ENCODE data around the gene CP.
A peak's percentile ranks its signal among the peaks of the same experiment; 100 is the strongest.
"Not testable (repeated sequence)": the region's sequence is repeated elsewhere in the genome, so short reads cannot be mapped to it uniquely, and the experiment has no call there.

CP gene

DNA sequence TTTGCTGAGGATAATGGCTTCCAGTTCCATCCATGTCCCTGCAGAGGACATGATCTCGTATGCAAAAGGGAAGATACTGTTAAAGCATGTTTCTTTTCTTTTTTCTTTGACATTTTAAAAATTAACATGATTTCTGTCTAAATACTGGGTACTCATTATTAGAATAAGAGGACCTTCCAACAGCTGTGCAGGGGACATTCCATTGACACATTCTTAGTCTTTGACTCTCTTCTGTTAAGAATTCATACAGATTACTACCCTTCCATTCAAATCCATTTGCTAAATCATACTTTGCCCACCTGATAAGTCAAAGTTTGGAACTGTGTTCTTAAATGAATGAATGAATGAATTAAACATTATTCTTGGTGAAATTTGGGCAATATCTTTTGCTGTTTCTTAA is 5.1 kb upstream of the CP start:
- DNase-seq, result no peak

DNA sequence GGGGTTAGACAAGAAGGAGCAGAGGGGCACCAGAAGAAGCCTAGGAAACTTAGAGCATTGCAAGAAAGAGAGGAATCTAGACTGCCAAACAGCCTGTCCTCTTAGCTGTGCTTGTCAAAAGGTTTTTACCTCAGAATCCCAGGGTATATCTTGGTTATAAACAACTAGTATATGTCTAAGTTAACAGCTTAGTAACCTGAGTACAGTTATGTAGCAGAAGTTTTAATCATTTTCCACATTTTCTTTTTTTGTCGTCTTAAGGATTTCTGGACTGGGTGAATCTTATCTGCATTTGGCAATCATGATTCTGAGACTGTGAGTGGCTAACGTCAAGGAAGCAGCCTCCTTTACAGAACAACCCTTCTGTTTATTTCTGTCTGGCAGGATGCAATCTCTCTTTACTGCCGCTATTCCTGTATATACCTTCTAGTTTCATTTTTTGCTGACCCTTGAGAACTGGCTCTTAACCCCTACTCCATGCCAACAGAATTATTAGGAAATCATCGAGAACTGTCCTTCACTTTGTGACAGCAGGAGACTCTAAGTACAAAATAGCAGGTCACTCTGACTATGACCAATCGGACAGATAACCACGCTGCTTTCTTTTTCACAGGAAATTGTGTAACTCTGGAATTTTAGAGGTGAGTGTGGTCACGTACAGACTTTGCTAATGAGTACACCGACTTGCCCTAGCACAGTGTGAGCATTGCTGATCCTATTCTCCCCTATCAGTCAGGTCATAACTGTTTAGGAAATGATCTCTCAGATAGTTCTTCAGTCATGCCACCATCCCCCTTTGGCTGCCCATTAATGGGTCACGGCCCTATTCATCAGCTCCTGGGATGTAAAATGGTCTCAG is 3.3 kb upstream of the CP start:
- DNase-seq, result no peak

DNA sequence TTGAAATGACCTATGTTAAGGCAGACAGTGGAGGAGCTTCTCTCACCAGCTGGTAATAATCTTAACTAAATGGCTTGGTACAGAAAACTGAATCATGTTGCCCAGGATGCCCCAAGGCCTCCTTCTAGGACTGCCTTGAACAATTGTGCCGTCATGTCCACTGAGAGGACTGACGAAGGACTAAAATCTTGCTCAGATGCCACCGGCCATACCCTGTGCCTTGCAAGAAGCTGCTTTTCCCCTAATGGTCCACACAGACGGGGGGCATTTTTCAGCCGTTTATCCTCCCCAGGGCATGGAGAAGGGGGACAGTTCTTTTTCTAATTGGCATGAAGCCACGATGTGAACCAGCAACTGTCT is 1.8 kb upstream of the CP start:
- DNase-seq, result no peak

DNA sequence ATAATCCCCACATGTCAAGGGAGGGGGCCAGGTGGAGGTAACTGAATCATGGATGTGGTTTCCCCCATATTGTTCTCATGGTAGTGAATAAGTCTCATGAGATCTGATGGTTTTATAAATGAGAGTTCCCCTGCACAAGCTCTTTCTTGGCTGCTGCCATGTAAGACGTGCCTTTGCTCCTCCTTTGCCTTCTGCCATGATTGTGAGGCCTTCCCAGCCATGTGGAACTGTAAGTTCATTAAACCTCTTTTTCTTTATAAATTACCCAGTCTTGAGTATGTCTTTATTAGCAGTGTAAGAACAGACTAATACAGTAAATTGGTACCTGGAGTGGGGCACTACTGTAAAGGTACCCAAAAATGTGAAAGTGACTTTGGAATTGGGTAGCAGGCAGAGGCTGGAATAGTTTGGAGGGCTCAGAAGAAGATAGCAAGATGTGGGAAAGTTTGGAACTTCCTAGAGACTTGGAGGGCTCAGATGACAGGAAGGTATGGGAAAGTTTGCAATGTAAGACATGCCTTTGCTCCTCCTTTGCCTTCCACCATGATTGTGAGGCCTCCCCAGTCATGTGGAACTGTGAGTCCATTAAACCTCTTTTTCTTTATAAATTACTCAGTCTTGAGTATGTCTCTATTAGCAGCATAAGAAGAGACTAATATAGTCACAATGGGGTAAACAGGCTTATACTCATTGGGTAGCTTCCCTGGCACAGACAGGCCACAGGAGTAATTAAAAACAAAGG is 2.1 kb downstream of the CP start:
- DNase-seq, result not testable (repeated sequence)

DNA sequence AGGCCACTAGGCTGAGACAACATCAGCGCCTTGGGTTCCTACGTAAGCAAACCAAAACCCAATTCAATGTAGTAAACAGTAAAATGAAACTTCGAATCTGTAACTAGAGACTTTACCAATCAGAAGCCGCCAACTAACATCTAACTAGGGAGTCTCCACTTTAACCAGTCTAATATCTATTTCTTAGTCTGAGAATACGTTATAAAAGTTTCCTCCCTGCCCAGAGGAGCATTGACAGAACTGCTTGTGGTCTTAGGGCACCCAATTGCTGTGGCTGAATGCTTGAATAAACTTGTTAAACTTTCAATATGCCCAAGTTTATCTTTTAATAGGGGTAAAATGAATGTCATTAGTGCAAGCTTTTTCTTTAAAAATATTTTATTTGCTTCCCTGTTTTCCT is 4.3 kb downstream of the CP start:
- no peak for DNase-seq

DNA sequence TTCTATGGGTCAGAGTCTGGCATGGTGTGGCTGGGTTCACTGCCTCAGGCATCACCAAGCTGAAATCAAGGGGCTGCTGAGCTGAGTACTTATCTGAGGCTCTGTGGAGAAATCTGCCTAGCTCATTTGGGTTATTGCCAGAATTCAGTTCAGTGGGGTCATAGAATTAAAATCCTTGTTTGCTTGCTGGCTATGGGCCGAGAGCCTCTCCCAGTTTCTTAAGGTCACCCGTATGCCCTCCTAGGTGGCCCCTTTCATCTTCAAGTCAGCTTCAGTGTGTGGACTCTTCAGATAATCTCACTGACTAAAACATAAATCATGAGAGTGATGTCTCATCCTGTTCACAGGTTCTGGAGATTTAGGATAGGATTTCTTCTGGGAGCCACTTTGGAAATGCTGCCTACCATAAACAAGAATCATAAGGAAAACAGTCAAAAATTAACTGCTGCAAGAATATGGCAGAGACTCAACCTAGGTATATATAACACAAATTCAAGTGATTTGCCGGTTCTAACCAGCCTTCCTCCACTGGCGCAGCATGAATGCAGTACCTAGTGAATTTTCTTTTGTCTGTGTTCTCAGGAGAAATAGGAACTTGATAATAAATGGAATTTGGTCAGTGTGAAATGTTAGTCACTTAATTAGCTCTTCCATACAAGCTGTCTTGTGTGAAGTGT is 5.3 kb downstream of the CP start:
- no peak for DNase-seq

DNA sequence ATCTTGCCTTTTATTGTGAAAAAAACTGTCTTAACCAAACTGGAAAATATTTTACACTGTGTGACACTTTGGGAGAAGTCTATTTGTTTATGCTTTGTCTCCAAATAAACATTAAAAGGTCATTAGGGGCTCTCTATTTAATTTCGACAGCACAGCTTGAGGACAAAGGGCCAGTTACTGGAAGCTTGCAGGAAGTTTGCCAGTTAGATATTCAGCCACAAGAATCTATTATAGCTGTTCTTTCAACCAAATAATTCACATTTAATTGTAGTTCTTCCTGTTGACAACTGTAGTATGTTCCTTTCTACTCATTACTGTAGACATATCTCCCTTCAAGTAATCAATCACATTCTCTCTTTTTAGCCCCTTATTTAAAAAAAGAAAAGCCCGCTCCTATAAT is 6.1 kb downstream of the CP start:
- DNase-seq, result no peak

DNA sequence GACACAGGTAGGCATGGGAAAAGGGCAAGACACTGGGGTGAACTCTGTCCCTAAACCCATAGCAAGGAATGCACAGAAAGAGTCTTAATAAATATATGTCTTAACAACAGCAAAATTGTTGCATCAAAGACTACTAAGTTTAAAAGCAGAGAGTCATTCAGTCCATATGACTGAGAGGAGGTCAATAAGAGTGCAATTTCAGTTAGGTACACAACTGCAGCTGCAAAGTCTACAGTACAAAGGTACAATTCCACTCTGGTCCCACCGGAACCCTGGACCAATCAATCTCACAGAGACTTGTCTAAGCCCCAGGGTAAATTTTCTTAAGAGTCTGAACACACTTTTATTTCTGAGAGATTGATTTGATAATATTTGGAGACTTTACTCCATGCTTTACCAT is 6.9 kb downstream of the CP start:
- DNase-seq, result no peak

DNA sequence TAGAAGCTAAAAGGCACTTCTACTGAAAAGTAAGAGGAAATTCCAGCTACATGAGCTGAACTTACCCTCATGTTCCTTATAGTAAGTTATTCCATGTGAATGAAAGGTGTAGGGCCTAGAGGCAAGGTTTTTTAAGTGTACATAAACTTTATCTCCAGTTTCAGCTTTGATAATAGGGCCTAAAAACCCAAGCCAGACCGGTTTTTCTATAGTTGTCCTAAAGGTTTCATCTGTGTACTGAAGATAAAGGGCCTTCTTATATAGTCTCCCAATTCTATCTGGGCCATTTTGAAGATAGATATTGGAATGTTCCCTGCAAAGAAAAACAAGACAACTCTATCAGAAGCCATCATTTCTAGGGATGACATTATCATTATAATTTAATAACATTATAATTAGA is 9.2 kb downstream of the CP start:
- no peak for DNase-seq

DNA sequence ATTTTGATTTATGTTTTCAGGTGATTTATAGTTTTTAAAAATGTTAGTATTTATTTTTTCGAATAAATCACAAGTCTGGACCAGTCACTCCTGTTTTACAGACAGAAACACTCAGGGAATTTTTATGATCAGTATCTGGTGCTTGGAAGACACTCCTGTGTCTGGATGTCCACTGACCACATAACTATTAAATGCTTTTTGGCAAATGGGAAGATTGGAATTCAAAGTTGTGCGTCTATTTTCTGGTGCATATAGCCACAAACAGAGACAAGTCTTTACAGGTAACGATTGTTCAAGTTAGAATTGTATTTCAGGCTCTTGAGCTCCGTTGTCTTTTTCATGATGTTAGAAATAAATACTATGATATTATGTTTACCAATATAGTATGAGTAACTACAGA is 12.2 kb downstream of the CP start:
- no peak for DNase-seq

DNA sequence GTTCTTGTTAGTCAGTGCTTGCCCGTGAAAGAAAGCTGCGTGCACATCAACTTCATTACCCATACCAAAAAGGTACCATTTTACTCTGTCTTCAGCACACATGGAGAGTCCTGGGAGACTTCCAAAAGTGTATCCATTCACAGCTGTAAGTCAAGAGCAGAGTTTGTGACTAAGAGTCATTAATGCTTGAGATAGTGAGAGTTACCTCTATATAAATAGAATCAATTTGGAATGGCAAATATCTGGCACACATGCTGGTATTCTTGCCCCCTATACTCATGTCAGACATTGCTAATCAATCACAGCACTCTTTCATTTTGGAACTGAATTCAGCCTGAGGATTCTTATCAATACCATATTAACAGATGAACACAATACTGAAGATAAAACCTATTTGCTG is 14.2 kb downstream of the CP start:
- DNase-seq, result no peak

DNA sequence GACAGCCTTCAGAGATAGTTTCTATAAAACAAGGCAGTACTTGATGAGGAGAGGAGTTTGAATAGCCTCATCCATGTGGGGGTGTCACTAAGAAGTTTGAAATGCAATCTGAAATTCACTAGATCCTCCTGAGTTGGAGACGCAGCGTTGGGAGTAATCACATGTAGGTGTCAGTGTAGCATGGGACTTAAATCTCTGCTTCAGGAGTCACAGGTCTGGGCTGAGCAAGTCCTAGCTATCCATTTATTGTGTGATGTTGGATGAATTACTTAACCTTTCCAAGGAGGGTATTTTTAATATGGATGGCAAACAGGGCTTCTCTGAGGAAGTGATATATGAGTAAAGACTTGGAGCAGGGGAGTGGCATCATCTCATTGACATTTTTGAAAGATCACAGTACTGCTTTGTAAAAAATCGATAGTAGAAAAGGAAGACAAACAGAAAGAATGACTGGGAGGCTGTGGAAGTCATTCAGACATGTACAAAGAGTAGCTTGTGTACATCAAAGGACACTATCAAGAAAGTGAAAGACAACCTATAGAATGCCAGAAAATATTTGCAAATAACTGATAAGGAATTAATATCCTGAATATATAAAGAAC is 17.1 kb downstream of the CP start:
- no peak for DNase-seq

DNA sequence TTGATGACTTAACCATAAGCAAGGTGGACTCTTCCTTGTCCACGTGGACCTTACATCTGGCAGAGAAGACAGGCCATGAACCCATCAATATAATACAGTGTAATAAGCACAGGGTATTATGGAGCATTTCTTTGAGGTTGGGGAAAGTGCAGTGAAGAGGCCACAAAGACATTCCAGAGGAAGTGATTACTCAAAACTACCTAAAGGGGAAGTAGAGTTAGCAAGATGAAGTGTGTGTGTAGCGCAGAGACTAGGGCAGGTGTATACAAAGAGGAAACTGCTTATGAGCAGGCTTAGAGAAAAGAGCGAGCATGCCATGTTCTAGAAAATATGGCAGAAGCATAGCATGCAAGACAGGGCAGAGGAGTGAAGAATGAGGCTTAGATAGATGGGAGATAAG is 17.9 kb downstream of the CP start:
- no peak for DNase-seq

DNA sequence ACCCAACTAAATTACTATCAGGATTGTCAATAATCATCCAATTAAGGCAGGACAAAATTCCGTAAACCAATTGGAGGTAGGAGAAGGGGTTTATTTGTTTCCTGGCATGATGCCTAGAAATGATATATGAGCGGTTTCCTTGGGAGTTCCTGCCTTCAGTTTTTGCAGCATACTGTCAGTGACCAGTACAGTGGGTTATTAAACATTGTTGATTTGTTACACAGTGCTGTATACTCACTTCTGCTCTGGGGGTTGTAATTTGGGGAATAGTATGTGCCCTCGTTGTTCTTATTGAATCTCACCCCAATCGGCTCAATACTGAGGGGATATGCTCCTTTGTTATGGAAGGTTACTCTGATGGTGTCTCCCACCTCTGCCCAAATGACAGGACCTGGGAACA is 22.2 kb downstream of the CP start:
- DNase-seq, result peak; percentile 89

DNA sequence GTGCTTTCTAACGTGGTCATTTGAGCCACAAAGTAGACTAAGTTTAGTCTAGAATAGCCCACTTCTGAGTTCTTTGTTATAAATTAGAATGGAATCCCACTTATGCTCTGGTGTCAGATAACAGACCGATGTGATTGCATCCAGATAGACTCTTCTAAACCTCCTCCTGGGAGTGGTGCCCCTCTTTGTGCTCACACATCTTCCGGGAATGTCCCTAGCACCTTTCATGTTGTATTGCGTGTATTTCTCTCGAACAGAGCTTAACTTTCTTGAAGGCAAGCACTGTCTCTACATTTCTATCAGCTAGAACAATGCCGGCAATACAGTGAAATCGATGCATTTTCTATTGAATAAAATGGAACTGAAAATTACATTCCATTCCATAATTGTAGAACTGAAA is 23.0 kb downstream of the CP start:
- DNase-seq, result no peak

DNA sequence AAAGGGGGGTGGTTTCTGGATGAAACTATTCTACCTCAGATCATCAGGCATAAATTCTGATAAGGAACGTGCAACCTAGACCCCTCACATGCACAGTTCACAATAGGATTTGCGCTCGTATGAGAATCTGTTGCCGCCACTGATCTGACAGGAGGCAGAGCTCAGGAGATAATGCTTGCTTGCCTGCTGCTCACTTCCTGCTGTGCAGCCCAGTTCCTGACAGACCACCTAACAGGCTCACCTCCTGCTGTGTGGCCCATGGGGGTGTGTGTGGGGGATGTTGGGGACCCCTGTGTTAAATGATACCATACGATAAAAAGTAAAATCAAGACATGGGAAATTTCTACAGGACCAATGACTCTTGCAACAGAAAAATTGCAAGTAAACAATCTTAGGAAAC is 24.0 kb downstream of the CP start:
- DNase-seq, result no peak

DNA sequence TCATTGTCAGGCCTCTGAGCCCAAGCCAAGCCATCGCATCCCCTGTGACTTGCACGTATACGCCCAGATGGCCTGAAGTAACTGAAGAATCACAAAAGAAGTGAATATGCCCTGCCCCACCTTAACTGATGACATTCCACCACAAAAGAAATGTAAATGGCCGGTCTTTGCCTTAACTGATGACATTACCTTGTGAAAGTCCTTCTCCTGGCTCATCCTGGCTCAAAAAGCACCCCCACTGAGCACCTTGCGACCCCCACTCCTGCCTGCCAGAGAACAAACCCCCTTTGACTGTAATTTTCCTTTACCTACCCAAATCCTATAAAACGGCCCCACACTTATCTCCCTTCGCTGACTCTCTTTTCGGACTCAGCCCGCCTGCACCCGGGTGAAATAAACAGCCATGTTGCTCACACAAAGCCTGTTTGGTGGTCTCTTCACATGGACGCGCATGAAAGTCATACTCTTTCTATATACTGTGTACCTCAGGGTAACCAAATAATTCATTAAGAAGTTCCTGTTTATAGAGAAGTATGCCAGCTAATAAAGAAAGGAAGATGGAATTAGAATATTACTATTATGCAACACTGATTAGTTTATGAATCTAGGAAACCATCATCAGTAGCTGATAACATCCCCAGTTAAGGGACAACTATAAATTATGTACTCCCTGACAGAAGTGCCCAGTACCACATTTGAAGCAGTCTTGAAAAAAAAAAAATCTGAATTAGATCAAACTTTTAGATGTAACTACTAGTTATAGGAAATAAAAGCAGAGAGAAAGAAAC is 24.6 kb downstream of the CP start:
- not testable (repeated sequence) for DNase-seq

DNA sequence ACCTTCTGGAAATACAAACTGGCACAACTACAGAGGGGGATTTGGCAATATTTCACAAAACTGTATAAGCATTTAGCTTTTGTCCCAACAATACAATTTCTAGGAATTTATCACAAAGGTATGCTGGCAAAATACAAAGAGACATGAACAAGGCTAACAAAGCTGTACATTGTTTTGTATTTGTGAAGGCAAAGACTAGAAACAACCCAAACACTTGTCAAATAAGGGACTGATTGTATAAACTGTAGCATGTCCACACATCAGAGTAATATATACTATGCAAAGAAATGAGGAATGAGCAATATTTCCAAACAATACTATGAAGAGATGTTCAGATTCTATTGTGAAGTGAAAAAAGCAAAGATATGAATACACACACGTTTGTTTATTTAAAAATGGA is 26.4 kb downstream of the CP start:
- no peak for DNase-seq

DNA sequence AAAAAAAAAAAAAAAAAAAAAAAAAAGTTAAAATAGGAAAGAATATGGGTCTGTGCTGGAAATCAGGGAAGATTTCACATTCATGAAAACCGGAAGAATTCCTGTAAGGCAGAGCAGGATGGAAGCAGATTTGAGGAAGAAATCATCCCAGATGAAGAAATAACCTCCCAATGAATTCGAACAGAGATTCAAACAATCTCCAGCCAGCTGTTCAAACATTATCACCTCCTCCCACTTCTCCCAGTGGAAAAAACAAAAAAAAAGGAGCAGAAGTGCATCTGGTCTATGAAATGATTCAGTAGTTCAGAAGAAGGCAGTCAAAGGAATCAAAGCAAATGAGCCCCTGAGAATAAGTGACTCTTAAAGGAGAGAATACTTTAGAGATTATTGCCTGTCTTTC is 33.1 kb downstream of the CP start:
- DNase-seq, result peak; percentile 12

DNA sequence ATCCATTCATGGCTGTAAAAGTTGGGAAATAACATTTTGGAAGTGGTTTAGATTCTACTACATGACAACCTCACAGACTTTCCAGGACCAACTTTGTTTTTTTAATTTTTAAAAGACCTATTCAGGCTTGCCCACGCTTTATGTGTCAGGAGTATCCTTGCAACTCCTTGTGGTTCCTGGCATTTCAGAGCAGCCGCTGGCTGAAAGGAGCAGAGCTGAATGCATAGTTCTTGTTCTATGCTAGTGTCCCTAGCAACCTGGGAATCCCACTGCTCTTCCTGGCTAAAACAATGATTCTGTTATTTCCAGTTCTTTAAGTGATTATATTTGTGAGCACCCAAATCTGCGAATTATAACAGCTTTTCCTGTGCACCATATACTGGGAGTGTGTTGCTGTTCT is 34.9 kb downstream of the CP start:
- DNase-seq, result no peak

DNA sequence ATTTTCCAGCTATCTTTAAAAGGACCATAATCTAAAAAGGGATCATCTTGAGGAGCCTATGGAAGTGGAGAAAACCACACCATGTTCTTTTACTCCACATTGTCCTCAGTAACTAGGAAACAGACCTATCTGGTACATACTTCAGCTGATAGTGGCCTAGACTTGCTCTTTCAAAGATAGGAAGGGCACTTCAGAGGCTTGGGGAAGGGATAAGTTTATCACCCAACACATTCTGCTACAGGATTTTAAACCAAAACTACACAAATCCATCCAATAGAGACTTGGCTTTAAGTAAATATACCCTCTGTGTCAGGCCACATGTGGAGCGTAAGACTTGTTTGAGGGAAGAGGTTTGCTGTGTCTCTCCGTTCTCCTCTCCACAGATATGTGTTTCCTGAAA is 35.4 kb downstream of the CP start:
- DNase-seq, result no peak

DNA sequence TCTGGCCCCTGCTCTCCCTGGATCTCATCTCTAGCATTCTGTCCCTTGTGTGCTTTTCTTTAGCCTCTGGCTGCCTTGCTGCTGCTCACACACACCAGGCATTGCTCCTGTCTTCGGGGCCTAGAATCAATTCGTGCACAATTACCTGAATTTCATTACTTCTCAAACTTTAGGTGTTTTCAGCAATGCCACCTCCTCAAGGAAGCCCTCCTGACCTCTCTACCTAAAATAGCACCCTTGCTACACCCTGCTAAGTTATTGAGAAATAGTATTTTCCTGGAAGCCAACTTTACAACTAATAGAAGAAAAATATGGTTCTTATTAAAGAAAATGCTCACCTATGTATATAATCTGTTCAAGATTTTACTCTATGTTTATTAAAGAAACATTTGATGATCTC is 40.4 kb downstream of the CP start:
- no peak for DNase-seq

DNA sequence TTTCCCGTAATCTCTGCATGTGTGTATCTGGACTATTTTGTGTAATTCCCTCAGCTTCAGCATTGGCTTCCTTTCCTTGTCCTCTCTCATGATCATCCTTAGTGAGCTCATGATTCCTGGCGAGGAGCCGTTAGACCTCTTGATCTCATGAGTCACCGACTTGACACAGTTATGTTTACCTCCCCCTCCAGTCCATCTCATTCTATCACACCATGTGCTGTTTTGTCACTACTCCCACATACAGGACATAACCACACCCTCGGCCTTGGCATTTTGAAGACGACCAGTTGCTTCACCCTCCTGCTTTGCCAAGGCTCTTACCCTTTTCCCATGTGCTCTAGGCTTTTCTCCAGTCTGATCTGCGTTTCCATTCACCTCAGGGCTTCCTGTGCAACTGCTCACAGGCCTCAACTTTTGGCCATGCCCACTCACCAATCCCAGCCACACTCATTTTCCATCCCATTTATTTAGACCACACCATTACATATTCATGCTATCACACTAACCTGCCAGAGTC is 41.5 kb downstream of the CP start:
- no peak for DNase-seq
